22Rv1 (cell line): Measurements from ENCODE around the gene FBP2.

Experiments
- CTCF ChIP-seq: fragments of 450-650 bp; IDR thresholded peaks from 2 replicates; pipeline ENCODE4 v1.5.1; 2017; ENCODE audit warnings: mild to moderate bottlenecking
- ZFX ChIP-seq: fragments of 450-650 bp; IDR thresholded peaks from 2 replicates; pipeline ENCODE4 v1.6.1; 2017; ENCODE audit warnings: antibody characterized with exemption, borderline replicate concordance

- TF ChIP-seq CTCF (no peak), ZFX (no peak)
Observed at GRCh38 chr9:94602666-94603065, 9.0 kb upstream of the FBP2 start.
